NCI-H1417 (cell line): ENCODE data around the gene FFAR1.

Experiments used
- DNase-seq, 3 experiments: peaks; one replicate each; lab custom pipeline; 2025; lab: John Stamatoyannopoulos, UW

The FFAR1 gene

GRCh38 chr19:35315883-35316282 is 31.8 kb upstream of the FFAR1 start:
- DNase-seq = no peak

GRCh38 chr19:35316560-35316959 is 31.1 kb upstream of the FFAR1 start:
- DNase-seq = peak; percentile 12 to 83 (median 27)

GRCh38 chr19:35317464-35318043 is 30.1 kb upstream of the FFAR1 start:
- DNase-seq = no peak

GRCh38 chr19:35318679-35319448 is 28.8 kb upstream of the FFAR1 start:
- DNase-seq = no peak

GRCh38 chr19:35320065-35320713 is 27.5 kb upstream of the FFAR1 start:
- DNase-seq = no peak

- no peak for DNase-seq
Observed at GRCh38 chr19:35321291-35321690, 26.4 kb upstream of the FFAR1 start.

GRCh38 chr19:35322014-35322413 is 25.7 kb upstream of the FFAR1 start:
- DNase-seq = no peak

GRCh38 chr19:35327642-35328041 is 20.1 kb upstream of the FFAR1 start:
- no peak for DNase-seq

- DNase-seq = no peak
Observed at GRCh38 chr19:35328851-35329285, 18.8 kb upstream of the FFAR1 start, which contains the start of gene CD22. CD22 (plus strand) TSS chr19:35329187; CDS start chr19:35332041, 2,854 bp downstream.

GRCh38 chr19:35329323-35329722 is 18.4 kb upstream of the FFAR1 start:
- no peak for DNase-seq

- peak in 1 of 3 experiments; percentile 18 for DNase-seq
Observed at GRCh38 chr19:35330475-35330874, 17.2 kb upstream of the FFAR1 start.

- no peak for DNase-seq
Observed at GRCh38 chr19:35331551-35332214, 16.0 kb upstream of the FFAR1 start.

- no peak for DNase-seq
Observed at GRCh38 chr19:35332817-35333216, 14.9 kb upstream of the FFAR1 start.

- DNase-seq = no peak
Observed at GRCh38 chr19:35334144-35334753, 13.5 kb upstream of the FFAR1 start.

- no peak for DNase-seq
Observed at GRCh38 chr19:35336166-35336955, 11.3 kb upstream of the FFAR1 start.

GRCh38 chr19:35337097-35337983 is 10.4 kb upstream of the FFAR1 start:
- no peak for DNase-seq

GRCh38 chr19:35337984-35338296 is 9.8 kb upstream of the FFAR1 start:
- DNase-seq = no peak

- DNase-seq = no peak
Observed at GRCh38 chr19:35340431-35340830, 7.3 kb upstream of the FFAR1 start.

- no peak for DNase-seq
Observed at GRCh38 chr19:35341006-35341405, 6.7 kb upstream of the FFAR1 start.

GRCh38 chr19:35341565-35342225 is 6.0 kb upstream of the FFAR1 start:
- no peak for DNase-seq
